Measurements from ENCODE around the gene WDR43. TPM values are rescaled to one million over a fixed set of nuclear protein-coding genes. Genes with fewer than 3 reads are reported as not detected.

The WDR43 gene
- total RNA-seq, 4 donors from 2014 or later = 21.5 to 53.0 (median 31.0) TPM

DNA sequence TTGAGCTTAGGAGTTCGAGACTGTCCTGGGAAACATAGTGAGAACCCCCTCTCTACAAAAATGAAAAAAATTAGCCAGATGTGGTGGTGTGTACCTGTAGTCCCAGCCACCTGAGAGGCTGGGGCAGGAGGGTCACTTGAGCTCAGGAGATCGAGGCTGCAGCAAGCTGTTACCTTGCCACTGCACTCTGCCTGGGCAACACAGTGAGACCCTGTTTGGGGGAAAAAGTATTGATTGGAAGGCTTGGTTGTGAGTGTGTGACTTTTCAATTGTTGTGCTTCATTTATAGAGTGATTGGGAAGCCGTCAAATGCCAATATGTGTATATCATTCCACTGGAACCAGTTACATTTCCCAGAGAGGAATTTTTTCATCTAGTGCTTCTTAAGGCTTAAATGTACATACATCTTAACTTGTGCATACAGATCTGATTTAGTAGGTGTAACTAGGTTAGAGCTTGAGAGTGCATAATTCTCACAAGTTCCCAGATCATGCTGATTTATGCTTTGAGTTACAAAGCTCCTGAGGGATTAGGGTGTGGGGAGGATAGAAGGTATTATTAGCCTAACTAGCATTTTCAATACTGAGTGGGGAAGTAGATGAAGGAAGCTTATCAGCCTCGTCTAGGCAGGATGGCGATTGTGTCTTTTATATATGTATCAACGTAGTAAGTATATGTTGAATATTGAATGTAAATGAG is 15.3 kb downstream of the WDR43 start:
- no peak for DNase-seq (ENCODE audit: extremely low spot score)
- Histone ChIP-seq H3K27me3 (no peaks in the 10 kb centered on the region), H3K4me1 (no peaks in the 10 kb centered on the region), H3K27ac (replicated peaks in 1 of 4) (no peak overlapping the region), H3K9me3 (no peaks in the 10 kb centered on the region), H3K36me3 (peaks cover 42 to 88% (median 72%) of the 10 kb centered on the region in 4 donors), H3K4me3 (no peak overlapping the region)
- WGBS = 84% methylated on average over 5 of the region's 6 CpGs
- intact Hi-C loops (cut with DNase I) = no loop called here
- TF ChIP-seq EP300 (IDR thresholded peaks at IDR 0.05) (no peak), POLR2A (IDR thresholded peaks at IDR 0.05; ENCODE audit: low read depth) (no peak)
- TF ChIP-seq, protein P1, sequence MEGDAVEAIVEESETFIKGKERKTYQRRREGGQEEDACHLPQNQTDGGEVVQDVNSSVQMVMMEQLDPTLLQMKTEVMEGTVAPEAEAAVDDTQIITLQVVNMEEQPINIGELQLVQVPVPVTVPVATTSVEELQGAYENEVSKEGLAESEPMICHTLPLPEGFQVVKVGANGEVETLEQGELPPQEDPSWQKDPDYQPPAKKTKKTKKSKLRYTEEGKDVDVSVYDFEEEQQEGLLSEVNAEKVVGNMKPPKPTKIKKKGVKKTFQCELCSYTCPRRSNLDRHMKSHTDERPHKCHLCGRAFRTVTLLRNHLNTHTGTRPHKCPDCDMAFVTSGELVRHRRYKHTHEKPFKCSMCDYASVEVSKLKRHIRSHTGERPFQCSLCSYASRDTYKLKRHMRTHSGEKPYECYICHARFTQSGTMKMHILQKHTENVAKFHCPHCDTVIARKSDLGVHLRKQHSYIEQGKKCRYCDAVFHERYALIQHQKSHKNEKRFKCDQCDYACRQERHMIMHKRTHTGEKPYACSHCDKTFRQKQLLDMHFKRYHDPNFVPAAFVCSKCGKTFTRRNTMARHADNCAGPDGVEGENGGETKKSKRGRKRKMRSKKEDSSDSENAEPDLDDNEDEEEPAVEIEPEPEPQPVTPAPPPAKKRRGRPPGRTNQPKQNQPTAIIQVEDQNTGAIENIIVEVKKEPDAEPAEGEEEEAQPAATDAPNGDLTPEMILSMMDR (IDR thresholded peaks at IDR 0.05) = no peak

DNA sequence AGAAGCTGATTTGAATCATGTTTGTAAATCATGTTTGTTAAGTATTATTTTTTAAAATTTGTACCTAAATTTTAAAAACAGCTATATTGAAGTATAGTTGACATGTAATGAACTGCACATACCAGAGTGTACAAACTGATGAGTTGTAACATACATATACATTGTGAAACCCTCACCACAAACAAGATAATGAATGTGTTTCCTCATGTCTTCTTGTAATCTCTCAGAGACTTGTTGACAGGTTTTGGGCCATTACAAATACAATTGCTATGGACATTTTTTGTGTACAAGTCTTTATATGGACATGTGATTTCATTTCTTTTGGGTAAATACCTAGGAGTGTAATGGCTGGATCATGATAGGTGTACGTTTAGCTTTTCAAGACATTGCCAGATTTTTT is 21.5 kb downstream of the WDR43 start:
- peaks cover 27 to 89% (median 50%) of the 10 kb centered on the region in 4 donors for H3K36me3 ChIP-seq
- no peak overlapping the region for H3K27ac ChIP-seq (replicated peaks in 1 of 4)
- no peak overlapping the region for H3K4me3 ChIP-seq
- no peaks in the 10 kb centered on the region for H3K27me3 ChIP-seq
- intact Hi-C loops (cut with DNase I) = no loop called here
- WGBS = 100% methylated on average over 1 of the region's 1 CpG
- H3K9me3 ChIP-seq = no peaks in the 10 kb centered on the region
- no peaks in the 10 kb centered on the region for H3K4me1 ChIP-seq
- TF ChIP-seq, protein P1 (IDR thresholded peaks at IDR 0.05) = no peak
- TF ChIP-seq POLR2A (IDR thresholded peaks at IDR 0.05; ENCODE audit: low read depth) (no peak), POLR2AphosphoS5 (IDR thresholded peaks at IDR 0.05) (no peak), EP300 (IDR thresholded peaks at IDR 0.05) (no peak)
- DNase-seq (ENCODE audit: extremely low spot score) = no peak

- H3K4me3 ChIP-seq = no peak overlapping the region
- no peaks in the 10 kb centered on the region for H3K9me3 ChIP-seq
- no peak overlapping the region for H3K27ac ChIP-seq (replicated peaks in 1 of 4)
- no peak for DNase-seq (ENCODE audit: extremely low spot score)
- H3K4me1 ChIP-seq = no peaks in the 10 kb centered on the region
- TF ChIP-seq POLR2A (IDR thresholded peaks at IDR 0.05; ENCODE audit: low read depth) (no peak), POLR2AphosphoS5 (IDR thresholded peaks at IDR 0.05) (no peak), EP300 (IDR thresholded peaks at IDR 0.05) (no peak)
- TF ChIP-seq, protein P1 (IDR thresholded peaks at IDR 0.05) = no peak
- H3K27me3 ChIP-seq = no peaks in the 10 kb centered on the region
- WGBS = 76% methylated on average over 4 of the region's 4 CpGs
- H3K36me3 ChIP-seq = peaks cover 42 to 98% (median 80%) of the 10 kb centered on the region in 4 donors
- intact Hi-C loops (cut with DNase I) = no loop called here
Measured at GRCh38 chr2:28926847-28927246, 32.4 kb downstream of the WDR43 start.

DNA sequence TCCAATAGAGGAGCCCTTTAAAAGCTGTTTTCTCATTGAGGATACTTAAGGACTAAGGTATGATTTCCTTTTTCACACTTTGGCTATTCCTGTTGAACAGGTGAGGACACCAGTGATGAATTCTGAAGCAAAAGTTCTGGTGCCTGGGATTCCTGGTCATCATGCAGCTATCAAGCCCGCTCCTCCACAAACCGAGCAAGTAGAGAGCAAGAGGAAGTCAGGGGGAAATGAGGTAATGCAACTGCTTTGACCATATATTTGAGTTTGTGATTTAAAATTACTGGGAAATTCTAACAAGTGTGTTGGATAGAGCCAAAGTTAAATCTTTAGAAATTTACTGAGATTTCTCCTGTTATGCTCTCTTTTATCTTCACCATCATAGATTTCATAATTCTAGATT is 33.0 kb downstream of the WDR43 start:
- peaks cover 42 to 98% (median 83%) of the 10 kb centered on the region in 4 donors for H3K36me3 ChIP-seq
- 77% methylated on average over 2 of the region's 2 CpGs for WGBS

More for the DNA sequence above, 33.0 kb downstream of the WDR43 start:
- H3K27ac ChIP-seq (replicated peaks in 1 of 4) = no peak overlapping the region
- no peak for DNase-seq (ENCODE audit: extremely low spot score)
- no peaks in the 10 kb centered on the region for H3K27me3 ChIP-seq
- intact Hi-C loops (cut with DNase I) = no loop called here
- TF ChIP-seq POLR2AphosphoS5 (IDR thresholded peaks at IDR 0.05) = no peak
- TF ChIP-seq, protein P1 (IDR thresholded peaks at IDR 0.05) = no peak
- TF ChIP-seq EP300 (IDR thresholded peaks at IDR 0.05) = no peak
- TF ChIP-seq POLR2A (IDR thresholded peaks at IDR 0.05; ENCODE audit: low read depth) = no peak
- no peak overlapping the region for H3K4me3 ChIP-seq
- H3K9me3 ChIP-seq = no peaks in the 10 kb centered on the region
- H3K4me1 ChIP-seq = no peaks in the 10 kb centered on the region
